Left cardiac atrium (tissue), 4 donors: ENCODE data around the gene PERP. TPM values are rescaled to one million over a fixed set of nuclear protein-coding genes. Genes with fewer than 3 reads are reported as not detected.
A peak's percentile ranks its signal among the peaks of the same experiment; 100 is the strongest.
"Not testable (repeated sequence)": the region's sequence is repeated elsewhere in the genome, so short reads cannot be mapped to it uniquely, and the experiment has no call there.

ENCODE experiments used
- ATAC-seq, 2 donors: fragments of 200-7000 bp; cut with Tn5 transposase; one replicate each; pipeline ENCODE4 v1.9.1; 2020; ENCODE audit warnings: mild to moderate bottlenecking in 2 of 2, moderate library complexity in 2 of 2
- DNase-seq: peaks from one replicate; pipeline ENCODE4 v3.0.0-alpha.2; 2020
- intact Hi-C, 2 donors: fragments of 100-400 bp; cut with DNase I; formaldehyde crosslinking; loops; one replicate each; pipeline versions ENCODE4 v1.14.1 to v1.15.1; 2022 to 2023
- long read RNA-seq: library from polyadenylated mRNA; unstranded; transcript quantifications from one replicate; pipeline ENCODE4 v2.0.0, GENCODE V29; 2021
- total RNA-seq, 2 donors: library from RNA; stranded (reverse); fragmentation: NEBNext Ultra II Directional; extraction: Animal tissue kit (Norgen Biotek cat#: 25700); gene quantifications; one replicate each; pipeline ENCODE4 v1.2.1, GENCODE V29; 2021
- donor health status: DM: no; HTN: yes; CAD: no.
- donor health status: DM: no; HTN: yes; CAD: no; lungs with severe emphysema.
- donor health status: DM: yes; HTN: yes; CAD: no.
- donor health status: Dilated cardiomyopathy.

PERP gene
- total RNA-seq: 10 to 100 TPM; 36.7 to 45.6 TPM
- long read RNA-seq, full-length matches to known transcripts: 248 of 255 reads
- long read RNA-seq, partial matches to known transcripts: 5 of 255 reads
- long read RNA-seq, other reads (novel, unspliced or antisense): 2 of 255 reads

GRCh38 chr6:138107078-138107751, at the start of gene PERP:
Gene PERP, minus strand, starts transcription at chr6:138107419. Its CDS starts 79 bp downstream, at chr6:138107340.
- ATAC-seq (peak; percentile 92 to 96), DNase-seq (peak; percentile 78)
- intact Hi-C loops: loop anchor here in 1 of 2 donors (5.0 to 10.0 kb wide), 2 partner anchors 295 to 402 kb away; partner anchors contain the start of gene HEBP2

- intact Hi-C loops: no loop called here
- DNase-seq (no peak), ATAC-seq (no peak)
Observed at GRCh38 chr6:138155443-138155842, 48.2 kb upstream of the PERP start.

GRCh38 chr6:138146544-138146943, 39.3 kb upstream of the PERP start:
- intact Hi-C loops: no loop called here
- ATAC-seq (no peak), DNase-seq (no peak)

- intact Hi-C loops: no loop called here
Observed at GRCh38 chr6:138145402-138145801, 38.2 kb upstream of the PERP start.

GRCh38 chr6:138142806-138143205, 35.6 kb upstream of the PERP start:
- DNase-seq: no peak
- no peak for ATAC-seq
- intact Hi-C loops: no loop called here

More at GRCh38 chr6:138145402-138145801, 38.2 kb upstream of the PERP start:
- ATAC-seq (no peak), DNase-seq (no peak)

GRCh38 chr6:138129190-138129589, 22.0 kb upstream of the PERP start:
- ATAC-seq (no peak), DNase-seq (no peak)

GRCh38 chr6:138128096-138128495, 20.9 kb upstream of the PERP start:
- ATAC-seq: peak in 1 of 2 donors; percentile 53
- intact Hi-C loops: no loop called here
- DNase-seq: no peak

More at GRCh38 chr6:138129190-138129589, 22.0 kb upstream of the PERP start:
- intact Hi-C loops: no loop called here

GRCh38 chr6:138124096-138124495, 16.9 kb upstream of the PERP start:
- intact Hi-C loops: no loop called here
- DNase-seq (no peak), ATAC-seq (no peak)

GRCh38 chr6:138119976-138120375, 12.8 kb upstream of the PERP start:
- intact Hi-C loops: loop anchor here (5.0 to 10.0 kb wide), 5 partner anchors 157 to 642 kb away; partner anchors contain the start of gene HEBP2 (in 1 of the 2)
- no peak for ATAC-seq
- no peak for DNase-seq

- intact Hi-C loops: loop anchor here (5.0 to 10.0 kb wide), 5 partner anchors 158 to 643 kb away; partner anchors contain the start of gene HEBP2 (in 1 of the 2)
- ATAC-seq, DNase-seq: not testable (repeated sequence)
Observed at GRCh38 chr6:138119229-138119628, 12.0 kb upstream of the PERP start.

- ATAC-seq (no peak), DNase-seq (no peak)
- intact Hi-C loops: loop anchor here (2.0 to 10.0 kb wide), 7 partner anchors 160 to 649 kb away; partner anchors contain the start of gene HEBP2 (in 1 of the 2)
Observed at GRCh38 chr6:138117376-138117914, 10.2 kb upstream of the PERP start.

- DNase-seq (no peak), ATAC-seq (no peak)
- intact Hi-C loops: loop anchor here (2.0 to 10.0 kb wide), 7 partner anchors 161 to 650 kb away; partner anchors contain the start of gene HEBP2 (in 1 of the 2)
Observed at GRCh38 chr6:138116661-138116999, 9.4 kb upstream of the PERP start.

GRCh38 chr6:138115877-138116660, 8.8 kb upstream of the PERP start:
- intact Hi-C loops: loop anchor here (2.0 to 10.0 kb wide), 7 partner anchors 161 to 651 kb away; partner anchors contain the start of gene HEBP2 (in 1 of the 2)
- peak; percentile 87 to 91 for ATAC-seq
- peak; percentile 55 for DNase-seq

GRCh38 chr6:138115201-138115600, 8.0 kb upstream of the PERP start:
- intact Hi-C loops: loop anchor here (5.0 to 10.0 kb wide), 5 partner anchors 162 to 647 kb away; partner anchors contain the start of gene HEBP2 (in 1 of the 2)
- DNase-seq (no peak), ATAC-seq (no peak)

- DNase-seq (no peak), ATAC-seq (no peak)
- intact Hi-C loops: loop anchor here (5.0 to 10.0 kb wide), 3 partner anchors 111 to 401 kb away; partner anchors contain the start of gene HEBP2 (in 1 of the 2)
Observed at GRCh38 chr6:138113588-138114210, 6.5 kb upstream of the PERP start.

- intact Hi-C loops: loop anchor here (5.0 to 10.0 kb wide), 3 partner anchors 108 to 405 kb away; partner anchors contain the start of gene HEBP2 (in 1 of the 2)
- ATAC-seq (no peak), DNase-seq (no peak)
Observed at GRCh38 chr6:138110229-138110628, 3.0 kb upstream of the PERP start.

- DNase-seq: peak; percentile 58
- intact Hi-C loops: loop anchor here in 1 of 2 donors (1.0 to 10.0 kb wide), 3 partner anchors 107 to 405 kb away; partner anchors contain the start of gene HEBP2
Observed at GRCh38 chr6:138109042-138109997, 2.1 kb upstream of the PERP start.

More at GRCh38 chr6:138109042-138109997, 2.1 kb upstream of the PERP start:
- ATAC-seq: no peak
